HEK293 (cell line): ENCODE data around the gene PROSER3.

Experiments used
- BCL11B ChIP-seq: fragments of 450-650 bp; formaldehyde crosslinking; IDR thresholded peaks from 2 replicates; pipeline ENCODE4 v1.5.1; 2016; ENCODE audit warnings: low read depth, missing biosample characterization, missing genetic modification characterization
- GLIS2 ChIP-seq: fragments of 450-650 bp; formaldehyde crosslinking; IDR thresholded peaks from 2 replicates; pipeline ENCODE4 v1.5.1; 2016; ENCODE audit warnings: missing biosample characterization, missing genetic modification characterization
- IKZF3 ChIP-seq: fragments of 450-650 bp; IDR thresholded peaks from 2 replicates; pipeline ENCODE4 v1.5.0; 2018; ENCODE audit warnings: missing biosample characterization, mild to moderate bottlenecking, missing genetic modification characterization, moderate library complexity
- PATZ1 ChIP-seq: fragments of 450-650 bp; formaldehyde crosslinking; IDR thresholded peaks from 2 replicates; pipeline ENCODE4 v1.5.1; 2016; ENCODE audit warnings: missing biosample characterization, missing genetic modification characterization
- PRDM2 ChIP-seq: fragments of 450-650 bp; formaldehyde crosslinking; IDR thresholded peaks from 2 replicates; pipeline ENCODE4 v1.5.1; 2016; ENCODE audit warnings: missing biosample characterization, missing genetic modification characterization, borderline replicate concordance
- SCRT2 ChIP-seq: fragments of 450-650 bp; formaldehyde crosslinking; IDR thresholded peaks from 2 replicates; pipeline ENCODE4 v1.5.1; 2016; ENCODE audit warnings: missing biosample characterization, missing genetic modification characterization
- SP7 ChIP-seq: fragments of 450-650 bp; formaldehyde crosslinking; IDR thresholded peaks from 2 replicates; pipeline ENCODE4 v1.5.1; 2016; ENCODE audit warnings: missing biosample characterization, missing genetic modification characterization
- TRIM28 ChIP-seq: IDR thresholded peaks from 2 replicates; pipeline ENCODE4 v1.6.1; 2011; ENCODE audit warnings: low read length, control low read depth, borderline replicate concordance
- YY2 ChIP-seq: fragments of 450-650 bp; formaldehyde crosslinking; IDR thresholded peaks from 2 replicates; pipeline ENCODE4 v1.5.1; 2016; ENCODE audit warnings: missing biosample characterization, missing genetic modification characterization
- ZBTB11 ChIP-seq: fragments of 450-650 bp; formaldehyde crosslinking; conservative IDR thresholded peaks from 2 replicates; pipeline ENCODE4 v1.5.1; 2016; ENCODE audit warnings: low read depth, missing biosample characterization, missing genetic modification characterization
- ZBTB49 ChIP-seq: fragments of 450-650 bp; formaldehyde crosslinking; IDR thresholded peaks from 2 replicates; pipeline ENCODE4 v1.5.1; 2016; ENCODE audit warnings: missing biosample characterization, missing genetic modification characterization, low read depth
- ZEB2 ChIP-seq: fragments of 450-650 bp; formaldehyde crosslinking; IDR thresholded peaks from 2 replicates; pipeline ENCODE4 v1.5.1; 2016; ENCODE audit warnings: missing biosample characterization, missing genetic modification characterization
- ZIC2 ChIP-seq: fragments of 450-650 bp; formaldehyde crosslinking; IDR thresholded peaks from 2 replicates; pipeline ENCODE4 v1.5.1; 2016; ENCODE audit warnings: missing biosample characterization, missing genetic modification characterization
- ZNF19 ChIP-seq: fragments of 450-650 bp; formaldehyde crosslinking; IDR thresholded peaks from 2 replicates; pipeline ENCODE4; 2016; ENCODE audit warnings: missing biosample characterization, missing genetic modification characterization, low read depth
- ZNF223 ChIP-seq: fragments of 450-650 bp; formaldehyde crosslinking; IDR thresholded peaks from 2 replicates; pipeline ENCODE4 v1.5.1; 2016; ENCODE audit warnings: missing biosample characterization, missing genetic modification characterization
- ZNF26 ChIP-seq: fragments of 450-650 bp; formaldehyde crosslinking; IDR thresholded peaks from 2 replicates; pipeline ENCODE4 v1.5.1; 2016; ENCODE audit warnings: missing biosample characterization, missing genetic modification characterization
- ZNF266 ChIP-seq: fragments of 450-650 bp; formaldehyde crosslinking; IDR thresholded peaks from 2 replicates; pipeline ENCODE4 v1.5.1; 2016; ENCODE audit warnings: missing biosample characterization, missing genetic modification characterization, low read depth
- ZNF302 ChIP-seq: fragments of 450-650 bp; formaldehyde crosslinking; IDR thresholded peaks from 2 replicates; pipeline ENCODE4 v1.5.1; 2016; ENCODE audit warnings: missing biosample characterization, missing genetic modification characterization, low read depth
- ZNF561 ChIP-seq: fragments of 450-650 bp; IDR thresholded peaks from 2 replicates; pipeline ENCODE4 v1.5.1; 2018; ENCODE audit warnings: missing biosample characterization, missing genetic modification characterization, borderline replicate concordance
- ZNF624 ChIP-seq: fragments of 450-650 bp; formaldehyde crosslinking; IDR thresholded peaks from 2 replicates; pipeline ENCODE4 v1.5.1; 2017; ENCODE audit warnings: missing biosample characterization, missing genetic modification characterization
- ZNF658 ChIP-seq: fragments of 450-650 bp; formaldehyde crosslinking; IDR thresholded peaks from 2 replicates; pipeline ENCODE4; 2016; ENCODE audit warnings: missing biosample characterization, missing genetic modification characterization
- ZNF701 ChIP-seq: fragments of 450-650 bp; formaldehyde crosslinking; IDR thresholded peaks from 2 replicates; pipeline ENCODE4 v1.5.1; 2016; ENCODE audit warnings: missing biosample characterization, missing genetic modification characterization
- ZSCAN18 ChIP-seq: fragments of 450-650 bp; formaldehyde crosslinking; IDR thresholded peaks from 2 replicates; pipeline ENCODE4 v1.5.1; 2016; ENCODE audit warnings: missing biosample characterization, missing genetic modification characterization

The PROSER3 gene

GRCh38 chr19:35717665-35718344, 40.2 kb upstream of the PROSER3 start, which contains the start of gene KMT2B (continued):
- no peak for TF ChIP-seq ZNF26 (tag by site-specific recombination)
- peak; percentile 57; the same call in 1 of the 2 replicates for TF ChIP-seq PATZ1 (tag by site-specific recombination)
- no peak for TF ChIP-seq ZNF302 (tag by site-specific recombination)
- TF ChIP-seq YY2 (tag by site-specific recombination): no peak
- no peak for TF ChIP-seq ZBTB49 (tag by site-specific recombination)
- peak; percentile 85; the same call in 1 of the 2 replicates for TF ChIP-seq ZNF561 (tag by site-specific recombination)
- TF ChIP-seq SCRT2 (tag by site-specific recombination): no peak
- TF ChIP-seq ZSCAN18 (tag by site-specific recombination): no peak
- TF ChIP-seq ZIC2: peak; percentile 76
- TF ChIP-seq BCL11B (tag by site-specific recombination): 0 out of 2 replicates have a peak, but pooled peaks have one; percentile 36
- peak; percentile 94 for TF ChIP-seq GLIS2
- no peak for TF ChIP-seq SP7
- peak; percentile 9; the same call in 1 of the 2 replicates for TF ChIP-seq ZEB2 (tag by site-specific recombination)
- TF ChIP-seq PRDM2 (tag by site-specific recombination): no peak
- peak; percentile 8; the same call in 1 of the 2 replicates for TF ChIP-seq IKZF3 (tag by site-specific recombination)
- no peak for TF ChIP-seq ZNF658 (tag by site-specific recombination)
- no peak for TF ChIP-seq ZBTB11 (tag by site-specific recombination)
- TF ChIP-seq ZNF624 (tag by site-specific recombination): no peak
- TF ChIP-seq ZNF223 (tag by site-specific recombination): no peak
- TF ChIP-seq TRIM28: no peak
- TF ChIP-seq ZNF266 (tag by site-specific recombination): no peak
- TF ChIP-seq ZNF19 (tag by site-specific recombination): no peak
- TF ChIP-seq ZNF701 (tag by site-specific recombination): no peak
